Measurements from ENCODE around the gene NR3C2. TPM values are rescaled to one million over a fixed set of nuclear protein-coding genes. Genes with fewer than 3 reads are reported as not detected.

NR3C2 gene
- total and polyA plus RNA-seq, 2 experiments from 2014 or later = 1.2 to 3.0 TPM

GRCh38 chr4:148141501-148141900, 300.7 kb downstream of the NR3C2 start:
- H3K27me3 Mint-ChIP-seq (ENCODE audit: insufficient read depth, low read depth, poor library complexity) = peaks cover 6% of the 10 kb centered on the region
- Histone ChIP-seq H3F3A (replicated peaks; ENCODE audit: low read depth) (no peaks in the 10 kb centered on the region), H2AFZ (no peak overlapping the region), H3K27ac (ENCODE audit: low read depth) (no peak overlapping the region), H3K79me2 (replicated peaks; ENCODE audit: insufficient read depth) (no peaks in the 10 kb centered on the region), H3K36me3 (ENCODE audit: insufficient read depth) (no peaks in the 10 kb centered on the region), H3K9me2 (ENCODE audit: insufficient read depth) (peaks cover 5% of the 10 kb centered on the region; the same call in 1 of the 2 replicates), H4K20me1 (replicated peaks; ENCODE audit: insufficient read depth) (no peaks in the 10 kb centered on the region), H3K4me3 (no peak overlapping the region), H3K4me1 (ENCODE audit: insufficient read depth) (no peaks in the 10 kb centered on the region; the same call in 1 of the 2 replicates), H3K27me3 (ENCODE audit: insufficient read depth) (no peaks in the 10 kb centered on the region), H3K4me2 (no peak overlapping the region)
- peaks cover 6% of the 10 kb centered on the region; the same call in 2 of the 3 replicates for H3K4me1 Mint-ChIP-seq
- no peak overlapping the region for H3K4me3 Mint-ChIP-seq
- no peaks in the 10 kb centered on the region for H3K9me3 Mint-ChIP-seq
- H3K27ac Mint-ChIP-seq = no peak overlapping the region
- DNase-seq (ENCODE audit: low spot score) = no peak
- ATAC-seq = no peak
- no peaks in the 10 kb centered on the region; the same call in 2 of the 3 replicates for H3K36me3 Mint-ChIP-seq (ENCODE audit: low read depth)
- TF ChIP-seq ZNF331 (CRISPR knock-in tag; IDR thresholded peaks at IDR 0.05; ENCODE audit: low read depth) (no peak), JUNB (IDR thresholded peaks at IDR 0.05; ENCODE audit: unreplicated experiment) (no peak), CTCF (conservative IDR thresholded peaks at IDR 0.05; ENCODE audit: low read depth in 2 of 2) (no peak), POLR2AphosphoS5 (IDR thresholded peaks at IDR 0.05; ENCODE audit: low read depth) (no peak), ETS1 (IDR thresholded peaks at IDR 0.05) (no peak), CREB1 (CRISPR knock-in tag; IDR thresholded peaks at IDR 0.05; ENCODE audit: low read depth) (no peak), NANOG (IDR thresholded peaks at IDR 0.05; ENCODE audit: borderline replicate concordance) (no peak), STAT1 (IDR thresholded peaks at IDR 0.05; ENCODE audit: unreplicated experiment) (no peak)
- TF ChIP-seq, protein P1, sequence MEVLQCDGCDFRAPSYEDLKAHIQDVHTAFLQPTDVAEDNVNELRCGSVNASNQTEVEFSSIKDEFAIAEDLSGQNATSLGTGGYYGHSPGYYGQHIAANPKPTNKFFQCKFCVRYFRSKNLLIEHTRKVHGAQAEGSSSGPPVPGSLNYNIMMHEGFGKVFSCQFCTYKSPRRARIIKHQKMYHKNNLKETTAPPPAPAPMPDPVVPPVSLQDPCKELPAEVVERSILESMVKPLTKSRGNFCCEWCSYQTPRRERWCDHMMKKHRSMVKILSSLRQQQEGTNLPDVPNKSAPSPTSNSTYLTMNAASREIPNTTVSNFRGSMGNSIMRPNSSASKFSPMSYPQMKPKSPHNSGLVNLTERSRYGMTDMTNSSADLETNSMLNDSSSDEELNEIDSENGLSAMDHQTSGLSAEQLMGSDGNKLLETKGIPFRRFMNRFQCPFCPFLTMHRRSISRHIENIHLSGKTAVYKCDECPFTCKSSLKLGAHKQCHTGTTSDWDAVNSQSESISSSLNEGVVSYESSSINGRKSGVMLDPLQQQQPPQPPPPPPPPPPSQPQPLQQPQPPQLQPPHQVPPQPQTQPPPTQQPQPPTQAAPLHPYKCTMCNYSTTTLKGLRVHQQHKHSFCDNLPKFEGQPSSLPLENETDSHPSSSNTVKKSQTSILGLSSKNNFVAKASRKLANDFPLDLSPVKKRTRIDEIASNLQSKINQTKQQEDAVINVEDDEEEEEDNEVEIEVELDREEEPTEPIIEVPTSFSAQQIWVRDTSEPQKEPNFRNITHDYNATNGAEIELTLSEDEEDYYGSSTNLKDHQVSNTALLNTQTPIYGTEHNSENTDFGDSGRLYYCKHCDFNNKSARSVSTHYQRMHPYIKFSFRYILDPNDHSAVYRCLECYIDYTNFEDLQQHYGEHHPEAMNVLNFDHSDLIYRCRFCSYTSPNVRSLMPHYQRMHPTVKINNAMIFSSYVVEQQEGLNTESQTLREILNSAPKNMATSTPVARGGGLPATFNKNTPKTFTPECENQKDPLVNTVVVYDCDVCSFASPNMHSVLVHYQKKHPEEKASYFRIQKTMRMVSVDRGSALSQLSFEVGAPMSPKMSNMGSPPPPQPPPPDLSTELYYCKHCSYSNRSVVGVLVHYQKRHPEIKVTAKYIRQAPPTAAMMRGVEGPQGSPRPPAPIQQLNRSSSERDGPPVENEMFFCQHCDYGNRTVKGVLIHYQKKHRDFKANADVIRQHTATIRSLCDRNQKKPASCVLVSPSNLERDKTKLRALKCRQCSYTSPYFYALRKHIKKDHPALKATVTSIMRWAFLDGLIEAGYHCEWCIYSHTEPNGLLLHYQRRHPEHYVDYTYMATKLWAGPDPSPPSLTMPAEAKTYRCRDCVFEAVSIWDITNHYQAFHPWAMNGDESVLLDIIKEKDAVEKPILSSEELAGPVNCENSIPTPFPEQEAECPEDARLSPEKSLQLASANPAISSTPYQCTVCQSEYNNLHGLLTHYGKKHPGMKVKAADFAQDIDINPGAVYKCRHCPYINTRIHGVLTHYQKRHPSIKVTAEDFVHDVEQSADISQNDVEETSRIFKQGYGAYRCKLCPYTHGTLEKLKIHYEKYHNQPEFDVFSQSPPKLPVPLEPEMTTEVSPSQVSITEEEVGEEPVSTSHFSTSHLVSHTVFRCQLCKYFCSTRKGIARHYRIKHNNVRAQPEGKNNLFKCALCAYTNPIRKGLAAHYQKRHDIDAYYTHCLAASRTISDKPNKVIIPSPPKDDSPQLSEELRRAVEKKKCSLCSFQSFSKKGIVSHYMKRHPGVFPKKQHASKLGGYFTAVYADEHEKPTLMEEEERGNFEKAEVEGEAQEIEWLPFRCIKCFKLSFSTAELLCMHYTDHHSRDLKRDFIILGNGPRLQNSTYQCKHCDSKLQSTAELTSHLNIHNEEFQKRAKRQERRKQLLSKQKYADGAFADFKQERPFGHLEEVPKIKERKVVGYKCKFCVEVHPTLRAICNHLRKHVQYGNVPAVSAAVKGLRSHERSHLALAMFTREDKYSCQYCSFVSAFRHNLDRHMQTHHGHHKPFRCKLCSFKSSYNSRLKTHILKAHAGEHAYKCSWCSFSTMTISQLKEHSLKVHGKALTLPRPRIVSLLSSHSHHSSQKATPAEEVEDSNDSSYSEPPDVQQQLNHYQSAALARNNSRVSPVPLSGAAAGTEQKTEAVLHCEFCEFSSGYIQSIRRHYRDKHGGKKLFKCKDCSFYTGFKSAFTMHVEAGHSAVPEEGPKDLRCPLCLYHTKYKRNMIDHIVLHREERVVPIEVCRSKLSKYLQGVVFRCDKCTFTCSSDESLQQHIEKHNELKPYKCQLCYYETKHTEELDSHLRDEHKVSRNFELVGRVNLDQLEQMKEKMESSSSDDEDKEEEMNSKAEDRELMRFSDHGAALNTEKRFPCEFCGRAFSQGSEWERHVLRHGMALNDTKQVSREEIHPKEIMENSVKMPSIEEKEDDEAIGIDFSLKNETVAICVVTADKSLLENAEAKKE (CRISPR knock-in tag; IDR thresholded peaks at IDR 0.05) = no peak
- TF ChIP-seq, protein P2, sequence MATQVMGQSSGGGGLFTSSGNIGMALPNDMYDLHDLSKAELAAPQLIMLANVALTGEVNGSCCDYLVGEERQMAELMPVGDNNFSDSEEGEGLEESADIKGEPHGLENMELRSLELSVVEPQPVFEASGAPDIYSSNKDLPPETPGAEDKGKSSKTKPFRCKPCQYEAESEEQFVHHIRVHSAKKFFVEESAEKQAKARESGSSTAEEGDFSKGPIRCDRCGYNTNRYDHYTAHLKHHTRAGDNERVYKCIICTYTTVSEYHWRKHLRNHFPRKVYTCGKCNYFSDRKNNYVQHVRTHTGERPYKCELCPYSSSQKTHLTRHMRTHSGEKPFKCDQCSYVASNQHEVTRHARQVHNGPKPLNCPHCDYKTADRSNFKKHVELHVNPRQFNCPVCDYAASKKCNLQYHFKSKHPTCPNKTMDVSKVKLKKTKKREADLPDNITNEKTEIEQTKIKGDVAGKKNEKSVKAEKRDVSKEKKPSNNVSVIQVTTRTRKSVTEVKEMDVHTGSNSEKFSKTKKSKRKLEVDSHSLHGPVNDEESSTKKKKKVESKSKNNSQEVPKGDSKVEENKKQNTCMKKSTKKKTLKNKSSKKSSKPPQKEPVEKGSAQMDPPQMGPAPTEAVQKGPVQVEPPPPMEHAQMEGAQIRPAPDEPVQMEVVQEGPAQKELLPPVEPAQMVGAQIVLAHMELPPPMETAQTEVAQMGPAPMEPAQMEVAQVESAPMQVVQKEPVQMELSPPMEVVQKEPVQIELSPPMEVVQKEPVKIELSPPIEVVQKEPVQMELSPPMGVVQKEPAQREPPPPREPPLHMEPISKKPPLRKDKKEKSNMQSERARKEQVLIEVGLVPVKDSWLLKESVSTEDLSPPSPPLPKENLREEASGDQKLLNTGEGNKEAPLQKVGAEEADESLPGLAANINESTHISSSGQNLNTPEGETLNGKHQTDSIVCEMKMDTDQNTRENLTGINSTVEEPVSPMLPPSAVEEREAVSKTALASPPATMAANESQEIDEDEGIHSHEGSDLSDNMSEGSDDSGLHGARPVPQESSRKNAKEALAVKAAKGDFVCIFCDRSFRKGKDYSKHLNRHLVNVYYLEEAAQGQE (IDR thresholded peaks at IDR 0.05; ENCODE audit: unreplicated experiment) = no peak
